MM.1S (cell line): Measurements from ENCODE around the gene KCNJ2.

Source experiments
- DNase-seq: peaks from one replicate; pipeline ENCODE4 v3.0.0-alpha.2; 2015
- H2AFZ ChIP-seq: fragments of 300-600 bp; sonication (generic); 2 replicates; pipeline ENCODE4 v1.6.0; 2016; ENCODE audit warnings: antibody characterized with exemption, low read length
- H3F3A ChIP-seq: fragments of 300-600 bp; sonication (generic); 2 replicates; pipeline ENCODE4 v1.6.1; 2016; ENCODE audit warnings: mild to moderate bottlenecking, antibody characterized with exemption, low read length, moderate library complexity, mixed read lengths; ENCODE audit not compliant: insufficient read depth
- H3K27ac ChIP-seq: fragments of 300-600 bp; sonication (generic); 2 replicates; pipeline ENCODE4 v1.5.1; 2016; ENCODE audit warnings: mild to moderate bottlenecking, low read length
- H3K27me3 ChIP-seq: fragments of 300-600 bp; sonication (generic); replicated peaks from 2 replicates; pipeline ENCODE4 v1.6.0; 2016; ENCODE audit warnings: low read length; ENCODE audit not compliant: insufficient read depth
- H3K36me3 ChIP-seq: fragments of 300-600 bp; sonication (generic); replicated peaks from 2 replicates; pipeline ENCODE4 v1.6.1; 2016; ENCODE audit warnings: mild to moderate bottlenecking, low read length, mixed read lengths; ENCODE audit not compliant: insufficient read depth
- H3K4me1 ChIP-seq: fragments of 300-600 bp; sonication (generic); 2 replicates; pipeline ENCODE4 v1.6.1; 2016; ENCODE audit warnings: low read length, mixed read lengths
- H3K4me2 ChIP-seq: fragments of 300-600 bp; sonication (generic); 2 replicates; pipeline ENCODE4 v1.6.0; 2016; ENCODE audit warnings: low read depth, low read length
- H3K4me3 ChIP-seq: fragments of 300-600 bp; sonication (generic); 2 replicates; pipeline ENCODE4 v1.5.1; 2016; ENCODE audit warnings: low read length, mixed read lengths
- H3K79me2 ChIP-seq: fragments of 300-600 bp; sonication (generic); 2 replicates; pipeline ENCODE4 v1.6.1; 2016; ENCODE audit warnings: mixed run types, low read length, mixed read lengths
- H3K9ac ChIP-seq: fragments of 300-600 bp; sonication (generic); 2 replicates; pipeline ENCODE4 v1.6.1; 2016; ENCODE audit warnings: low read length, mixed read lengths
- H3K9me2 ChIP-seq: fragments of 300-600 bp; sonication (generic); replicated peaks from 2 replicates; pipeline ENCODE4 v1.6.1; 2016; ENCODE audit warnings: mild to moderate bottlenecking, low read length, mixed read lengths; ENCODE audit not compliant: insufficient read depth
- H3K9me3 ChIP-seq: fragments of 300-600 bp; sonication (generic); replicated peaks from 2 replicates; pipeline ENCODE4 v1.6.1; 2016; ENCODE audit warnings: mild to moderate bottlenecking, low read length, mixed read lengths; ENCODE audit not compliant: insufficient read depth
- H4K20me1 ChIP-seq: fragments of 300-600 bp; sonication (generic); 2 replicates; pipeline ENCODE4 v1.6.1; 2016; ENCODE audit warnings: mild to moderate bottlenecking, low read length, moderate library complexity, mixed read lengths; ENCODE audit not compliant: insufficient read depth
- EZH2 ChIP-seq: fragments of 300-600 bp; sonication (generic); optimal IDR thresholded peaks from 2 replicates; pipeline ENCODE3; 2017; ENCODE audit warnings: low read depth, mild to moderate bottlenecking, antibody characterized with exemption, low read length, mixed read lengths
- EZH2phosphoT487 ChIP-seq: fragments of 300-600 bp; sonication (generic); IDR thresholded peaks from 2 replicates; pipeline ENCODE4 v1.6.1; 2018; ENCODE audit warnings: antibody characterized with exemption, low read length
- TF ChIP-seq, protein P1 (sequence below): fragments of 300-600 bp; sonication (generic); IDR thresholded peaks from 2 replicates; pipeline ENCODE4 v1.5.1; 2016; ENCODE audit warnings: antibody characterized with exemption, low read length, mixed read lengths

Gene KCNJ2

DNA sequence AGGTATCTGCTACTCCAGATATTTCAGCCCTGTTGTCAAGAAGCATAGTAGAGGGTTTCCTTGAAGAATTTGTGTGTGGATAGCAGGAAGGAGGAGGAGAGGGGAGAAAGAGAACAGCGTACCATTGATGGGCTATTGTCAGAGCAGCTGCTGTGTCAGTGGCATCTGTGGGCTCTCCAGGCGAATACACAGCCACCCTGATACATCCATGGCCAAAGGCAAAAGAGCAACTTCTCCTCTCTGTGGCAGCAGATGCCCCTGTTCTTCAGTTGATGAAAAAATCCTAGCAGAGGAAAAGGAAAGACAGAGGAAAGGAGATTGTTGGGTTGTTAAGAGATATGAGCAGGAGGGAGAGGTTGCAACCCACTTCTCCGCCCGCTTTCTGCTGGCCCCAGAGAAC lies 12.2 kb upstream of the KCNJ2 start:
- Histone ChIP-seq H3K4me3 (no peak overlapping the region), H2AFZ (no peak overlapping the region), H3K4me1 (no peaks in the 10 kb centered on the region), H3K9me3 (no peaks in the 10 kb centered on the region), H3K79me2 (no peaks in the 10 kb centered on the region), H4K20me1 (no peaks in the 10 kb centered on the region), H3K4me2 (no peak overlapping the region), H3K9me2 (no peaks in the 10 kb centered on the region), H3K9ac (no peak overlapping the region), H3F3A (no peaks in the 10 kb centered on the region), H3K27me3 (no peaks in the 10 kb centered on the region), H3K36me3 (no peaks in the 10 kb centered on the region), H3K27ac (no peak overlapping the region)
- no peak for DNase-seq
- no peak for TF ChIP-seq EZH2phosphoT487
- TF ChIP-seq, protein P1, sequence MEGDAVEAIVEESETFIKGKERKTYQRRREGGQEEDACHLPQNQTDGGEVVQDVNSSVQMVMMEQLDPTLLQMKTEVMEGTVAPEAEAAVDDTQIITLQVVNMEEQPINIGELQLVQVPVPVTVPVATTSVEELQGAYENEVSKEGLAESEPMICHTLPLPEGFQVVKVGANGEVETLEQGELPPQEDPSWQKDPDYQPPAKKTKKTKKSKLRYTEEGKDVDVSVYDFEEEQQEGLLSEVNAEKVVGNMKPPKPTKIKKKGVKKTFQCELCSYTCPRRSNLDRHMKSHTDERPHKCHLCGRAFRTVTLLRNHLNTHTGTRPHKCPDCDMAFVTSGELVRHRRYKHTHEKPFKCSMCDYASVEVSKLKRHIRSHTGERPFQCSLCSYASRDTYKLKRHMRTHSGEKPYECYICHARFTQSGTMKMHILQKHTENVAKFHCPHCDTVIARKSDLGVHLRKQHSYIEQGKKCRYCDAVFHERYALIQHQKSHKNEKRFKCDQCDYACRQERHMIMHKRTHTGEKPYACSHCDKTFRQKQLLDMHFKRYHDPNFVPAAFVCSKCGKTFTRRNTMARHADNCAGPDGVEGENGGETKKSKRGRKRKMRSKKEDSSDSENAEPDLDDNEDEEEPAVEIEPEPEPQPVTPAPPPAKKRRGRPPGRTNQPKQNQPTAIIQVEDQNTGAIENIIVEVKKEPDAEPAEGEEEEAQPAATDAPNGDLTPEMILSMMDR: no peak
- no peak for TF ChIP-seq EZH2

DNA sequence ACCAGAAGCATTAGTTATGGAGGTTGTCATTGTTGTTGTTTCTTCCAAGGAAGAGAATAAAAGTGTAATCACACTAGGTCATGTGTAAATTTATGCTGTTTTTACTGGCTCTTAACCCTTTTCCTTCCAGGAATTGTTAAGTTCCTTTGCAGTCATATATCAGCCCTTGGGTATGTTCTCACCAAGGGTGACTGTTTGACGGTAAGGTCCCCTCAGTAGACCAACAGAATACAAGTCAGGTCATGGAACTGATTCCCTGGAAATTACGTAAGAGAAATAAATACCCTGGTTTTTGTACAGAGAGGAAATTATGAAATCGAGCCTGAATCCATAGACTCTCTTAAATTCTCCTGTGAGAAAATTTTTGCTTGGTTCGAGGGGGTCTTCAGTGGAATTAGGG lies 11.2 kb upstream of the KCNJ2 start:
- Histone ChIP-seq H3F3A (no peaks in the 10 kb centered on the region), H3K4me3 (no peak overlapping the region), H3K4me1 (no peaks in the 10 kb centered on the region), H3K9ac (no peak overlapping the region), H3K9me2 (no peaks in the 10 kb centered on the region), H3K27me3 (no peaks in the 10 kb centered on the region), H3K9me3 (no peaks in the 10 kb centered on the region), H3K36me3 (no peaks in the 10 kb centered on the region), H4K20me1 (no peaks in the 10 kb centered on the region), H3K4me2 (no peak overlapping the region), H3K27ac (no peak overlapping the region), H2AFZ (no peak overlapping the region), H3K79me2 (no peaks in the 10 kb centered on the region)
- no peak for DNase-seq
- TF ChIP-seq EZH2 (no peak), EZH2phosphoT487 (no peak)
- TF ChIP-seq, protein P1: no peak

DNA sequence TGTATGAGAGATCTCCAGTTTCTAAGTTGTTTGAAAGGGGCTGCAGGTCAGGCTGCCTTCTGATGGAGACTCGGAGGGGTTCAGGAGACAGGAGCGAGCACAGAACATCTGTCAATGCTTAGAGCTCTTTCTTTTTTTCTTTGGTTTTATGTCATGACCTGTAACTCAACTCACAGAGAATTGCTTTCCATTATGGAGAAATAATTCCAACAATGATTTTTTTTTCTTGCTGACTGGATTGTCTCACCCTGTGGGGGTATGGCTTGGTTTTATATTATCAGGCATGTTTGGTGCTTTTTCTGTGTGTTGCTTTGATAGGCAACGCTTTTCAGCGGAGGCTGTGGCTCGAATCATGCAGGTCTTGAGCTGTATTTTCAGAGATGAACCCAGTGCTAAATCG lies 10.7 kb upstream of the KCNJ2 start:
- no peaks in the 10 kb centered on the region for H3K36me3 ChIP-seq
- H3K27me3 ChIP-seq: no peaks in the 10 kb centered on the region
- H2AFZ ChIP-seq: no peak overlapping the region
- no peak overlapping the region for H3K4me3 ChIP-seq
- no peak for DNase-seq
- no peaks in the 10 kb centered on the region for H3K79me2 ChIP-seq
- H3F3A ChIP-seq: no peaks in the 10 kb centered on the region
- no peaks in the 10 kb centered on the region for H3K9me2 ChIP-seq
- no peaks in the 10 kb centered on the region for H4K20me1 ChIP-seq
- no peak overlapping the region for H3K9ac ChIP-seq
- no peaks in the 10 kb centered on the region for H3K4me1 ChIP-seq
- TF ChIP-seq EZH2phosphoT487: no peak
- TF ChIP-seq, protein P1: no peak
- TF ChIP-seq EZH2: no peak
- H3K27ac ChIP-seq: no peak overlapping the region
- H3K4me2 ChIP-seq: no peak overlapping the region
- H3K9me3 ChIP-seq: no peaks in the 10 kb centered on the region
